Fibroblast of the aortic adventitia (primary cell): Measurements from ENCODE around the gene GTF2A1. TPM values are rescaled to one million over a fixed set of nuclear protein-coding genes. Genes with fewer than 3 reads are reported as not detected.
A peak's percentile ranks its signal among the peaks of the same experiment; 100 is the strongest.

ENCODE experiments used
- DNase-seq: peaks from one replicate; pipeline ENCODE4 v3.0.0-alpha.2; 2010; ENCODE audit warnings: low read depth
- H3K4me3 ChIP-seq: 2 replicates; pipeline ENCODE4 v1.5.1; 2011; ENCODE audit warnings: low read depth, mild to moderate bottlenecking, control low read depth, low read length, moderate library complexity
- total RNA-seq: library from RNA; depleted of rRNA; stranded (reverse); fragments of >200 nt; gene quantifications from 2 replicates; pipeline ENCODE4 v1.2.3, GENCODE V29; 2012; ENCODE audit warnings: low replicate concordance
- TF ChIP-seq, protein P1 (sequence below): IDR thresholded peaks from 2 replicates; pipeline ENCODE4 v1.5.1; 2011; ENCODE audit warnings: mild to moderate bottlenecking, low read length, control low read depth, inconsistent platforms; ENCODE audit not compliant: insufficient read depth

GTF2A1 gene
- total RNA-seq, 1 donor: 39.9 TPM

DNA sequence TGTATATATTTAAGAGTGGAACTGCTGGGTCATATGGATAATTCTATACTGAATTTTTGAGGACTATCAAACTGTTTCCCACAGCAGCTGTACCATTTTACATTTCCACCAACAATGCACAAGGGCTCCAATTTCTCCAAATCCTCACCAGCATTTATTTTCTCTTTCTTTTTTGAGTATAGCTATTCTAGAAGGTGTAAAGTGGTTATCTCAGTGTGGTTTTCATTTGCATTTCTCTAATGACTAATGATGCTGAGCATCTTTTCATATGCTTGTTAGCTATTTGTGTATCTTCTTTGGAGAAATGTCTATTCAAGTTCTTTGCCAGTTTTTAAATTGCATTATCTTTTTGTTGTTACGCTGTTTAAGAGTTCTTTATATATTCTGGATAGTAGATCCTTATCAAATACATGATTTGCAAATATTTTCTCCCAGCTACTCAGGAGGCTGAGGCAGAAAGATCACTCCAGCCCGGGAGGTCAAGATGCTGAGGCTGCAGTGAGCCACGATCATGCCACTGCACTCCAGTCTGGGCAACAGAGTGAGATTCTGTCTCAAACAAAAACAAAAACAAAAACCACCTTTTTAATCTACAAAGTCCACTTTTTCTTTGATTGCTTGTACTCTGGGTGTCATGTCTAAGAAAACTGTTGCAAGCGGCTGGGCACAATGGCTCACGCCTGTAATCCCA lies 32.8 kb downstream of the GTF2A1 start:
- DNase-seq: no peak
- no peak overlapping the region for H3K4me3 ChIP-seq
- TF ChIP-seq, protein P1, sequence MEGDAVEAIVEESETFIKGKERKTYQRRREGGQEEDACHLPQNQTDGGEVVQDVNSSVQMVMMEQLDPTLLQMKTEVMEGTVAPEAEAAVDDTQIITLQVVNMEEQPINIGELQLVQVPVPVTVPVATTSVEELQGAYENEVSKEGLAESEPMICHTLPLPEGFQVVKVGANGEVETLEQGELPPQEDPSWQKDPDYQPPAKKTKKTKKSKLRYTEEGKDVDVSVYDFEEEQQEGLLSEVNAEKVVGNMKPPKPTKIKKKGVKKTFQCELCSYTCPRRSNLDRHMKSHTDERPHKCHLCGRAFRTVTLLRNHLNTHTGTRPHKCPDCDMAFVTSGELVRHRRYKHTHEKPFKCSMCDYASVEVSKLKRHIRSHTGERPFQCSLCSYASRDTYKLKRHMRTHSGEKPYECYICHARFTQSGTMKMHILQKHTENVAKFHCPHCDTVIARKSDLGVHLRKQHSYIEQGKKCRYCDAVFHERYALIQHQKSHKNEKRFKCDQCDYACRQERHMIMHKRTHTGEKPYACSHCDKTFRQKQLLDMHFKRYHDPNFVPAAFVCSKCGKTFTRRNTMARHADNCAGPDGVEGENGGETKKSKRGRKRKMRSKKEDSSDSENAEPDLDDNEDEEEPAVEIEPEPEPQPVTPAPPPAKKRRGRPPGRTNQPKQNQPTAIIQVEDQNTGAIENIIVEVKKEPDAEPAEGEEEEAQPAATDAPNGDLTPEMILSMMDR: no peak

DNA sequence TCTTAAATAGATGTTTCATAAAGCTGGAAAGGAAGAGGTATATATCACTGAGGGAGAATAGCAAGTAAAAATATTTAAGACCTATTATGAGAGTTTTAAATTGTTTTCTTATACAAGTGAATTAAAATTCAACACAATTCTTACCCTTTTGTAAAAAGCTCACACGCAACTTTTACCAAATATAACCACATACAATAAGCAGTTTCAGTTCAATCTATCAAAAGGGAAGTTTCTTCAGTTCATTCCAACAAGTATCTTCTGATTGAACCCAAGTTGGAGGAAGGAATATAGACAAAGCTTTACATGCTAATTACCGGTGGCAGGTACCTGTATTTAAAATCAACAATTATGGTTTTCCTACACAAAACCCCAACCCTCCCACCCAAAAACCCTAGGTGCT lies 41.1 kb downstream of the GTF2A1 start:
- DNase-seq: no peak
- TF ChIP-seq, protein P1: no peak
- H3K4me3 ChIP-seq: no peak overlapping the region

DNA sequence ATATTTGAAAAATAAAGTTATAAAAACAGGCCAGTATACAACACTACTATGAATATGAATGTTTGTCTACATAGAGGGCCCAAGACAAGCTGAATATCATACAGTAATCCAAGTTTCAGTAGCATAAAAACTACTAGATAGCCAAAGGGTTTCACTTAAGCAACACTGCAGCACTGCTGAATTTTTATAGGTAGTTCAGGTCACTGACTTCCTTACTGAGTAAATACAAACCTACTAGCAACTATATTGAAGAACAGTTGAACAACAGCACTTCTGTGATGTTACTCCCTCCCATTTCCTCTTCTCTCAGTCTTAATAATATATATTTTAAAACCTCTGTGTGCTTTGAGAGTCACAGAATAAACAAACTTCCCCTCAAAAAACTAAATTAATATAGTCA lies 42.7 kb downstream of the GTF2A1 start:
- TF ChIP-seq, protein P1: no peak

DNA sequence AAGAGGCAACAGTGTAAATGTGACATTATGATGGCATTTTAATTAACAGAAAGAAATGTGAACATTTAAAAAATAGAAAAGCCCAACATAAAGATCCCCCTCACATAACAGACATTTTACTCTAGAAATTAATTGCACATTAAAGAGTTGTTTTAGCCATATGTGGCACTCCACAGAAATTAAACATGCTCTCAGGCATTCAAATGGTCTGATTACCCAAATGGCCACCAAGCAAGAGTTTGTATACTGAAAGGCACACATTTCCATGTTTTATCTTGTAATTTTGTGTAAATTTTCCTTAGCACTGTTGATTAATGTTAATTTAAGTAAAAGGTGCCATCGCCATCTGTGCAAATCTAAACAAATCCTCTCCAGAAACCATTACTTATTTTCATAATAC lies 43.5 kb downstream of the GTF2A1 start:
- no peak for DNase-seq
- peak overlapping the region; percentile 23 for H3K4me3 ChIP-seq
- TF ChIP-seq, protein P1: no peak

More for the DNA sequence above, 42.7 kb downstream of the GTF2A1 start:
- DNase-seq: no peak
- H3K4me3 ChIP-seq: no peak overlapping the region

DNA sequence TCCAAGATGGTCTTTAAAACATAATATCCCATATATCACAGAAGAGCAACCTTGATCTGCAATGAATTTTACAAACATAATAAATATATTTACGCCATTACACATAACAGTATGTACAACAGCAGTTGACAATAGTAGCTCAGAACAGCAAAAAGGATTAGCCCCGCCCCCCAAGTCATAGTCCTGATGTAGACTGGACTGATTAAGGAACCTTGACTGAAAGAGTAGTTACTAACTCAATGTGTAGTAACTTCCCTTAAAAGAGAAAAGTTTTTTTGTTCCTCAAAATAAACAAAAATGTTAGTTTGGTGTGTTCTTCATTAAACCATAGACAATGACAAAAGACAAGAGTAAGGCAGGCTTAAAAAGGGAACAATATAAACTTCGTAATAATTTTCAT lies 44.5 kb downstream of the GTF2A1 start:
- no peak for DNase-seq
- TF ChIP-seq, protein P1: no peak

DNA sequence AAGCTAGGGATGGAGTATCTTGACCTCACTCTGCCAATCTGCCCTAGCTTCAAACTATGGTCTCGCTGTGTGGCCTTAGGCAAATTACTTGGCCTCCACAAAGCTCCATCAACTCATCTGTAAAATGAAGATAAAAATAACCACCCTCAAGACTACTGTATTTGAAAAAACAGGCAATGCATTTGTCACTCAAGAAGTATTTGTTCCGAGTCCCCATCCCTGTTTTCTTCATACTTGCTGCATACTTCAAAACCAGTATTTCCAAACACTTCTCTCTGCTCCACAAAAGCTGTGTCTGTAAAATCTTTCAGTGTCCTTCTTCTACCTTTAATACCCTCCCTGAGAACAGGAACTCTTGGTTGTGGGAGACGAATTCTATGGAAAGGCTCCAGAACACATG lies 47.9 kb downstream of the GTF2A1 start:
- TF ChIP-seq, protein P1: no peak
- H3K4me3 ChIP-seq: no peak overlapping the region
- DNase-seq: no peak

More for the DNA sequence above, 44.5 kb downstream of the GTF2A1 start:
- H3K4me3 ChIP-seq: no peak overlapping the region

DNA sequence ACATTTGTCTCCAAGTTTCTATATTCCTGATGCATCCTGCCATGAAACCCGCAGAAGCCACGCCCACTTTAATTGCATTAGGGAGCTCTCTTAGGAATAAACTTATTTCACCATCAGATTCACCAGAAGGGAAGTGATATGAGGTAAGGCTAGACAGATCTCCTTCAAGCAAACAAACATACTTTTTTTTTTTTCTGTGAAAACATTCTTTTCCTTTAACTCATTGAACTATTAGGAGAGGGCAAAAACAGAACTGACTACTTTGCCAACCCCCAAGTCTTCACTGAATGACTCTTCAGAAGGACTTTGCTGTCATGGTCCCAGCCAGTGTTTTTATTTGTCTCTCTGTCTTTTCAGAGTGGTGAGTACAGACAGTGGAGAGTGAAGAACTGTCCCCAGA lies 48.4 kb downstream of the GTF2A1 start:
- TF ChIP-seq, protein P1: no peak
- DNase-seq: no peak
- H3K4me3 ChIP-seq: no peak overlapping the region
